Glutamatergic neuron (in vitro differentiated cells): ENCODE results near the gene CPN2. TPM values are rescaled to one million over a fixed set of nuclear protein-coding genes. Genes with fewer than 3 reads are reported as not detected.

Experiments
- DNase-seq: peaks from one replicate; pipeline ENCODE4 v3.0.0; 2022
- H3K27ac Mint-ChIP-seq: one replicate; pipeline ENCODE4 v1.8.0; 2020; ENCODE audit warnings: mild to moderate bottlenecking, mixed read lengths, inconsistent platforms; ENCODE audit not compliant: unreplicated experiment
- H3K27me3 Mint-ChIP-seq: one replicate; pipeline ENCODE4 v1.8.0; 2020; ENCODE audit warnings: mild to moderate bottlenecking, moderate library complexity, mixed read lengths, inconsistent platforms; ENCODE audit not compliant: unreplicated experiment
- H3K36me3 Mint-ChIP-seq: one replicate; pipeline ENCODE4 v1.8.0; 2020; ENCODE audit warnings: mild to moderate bottlenecking, mixed read lengths, inconsistent platforms; ENCODE audit not compliant: unreplicated experiment
- H3K4me1 Mint-ChIP-seq: one replicate; pipeline ENCODE4 v1.8.0; 2020; ENCODE audit warnings: mild to moderate bottlenecking, low read depth, mixed read lengths, inconsistent platforms; ENCODE audit not compliant: unreplicated experiment
- H3K4me3 Mint-ChIP-seq: one replicate; pipeline ENCODE4 v1.8.0; 2020; ENCODE audit warnings: mild to moderate bottlenecking, mixed read lengths, inconsistent platforms; ENCODE audit not compliant: unreplicated experiment
- H3K9me3 Mint-ChIP-seq: one replicate; pipeline ENCODE4 v1.8.0; 2020; ENCODE audit warnings: mild to moderate bottlenecking, moderate library complexity, mixed read lengths, inconsistent platforms; ENCODE audit not compliant: unreplicated experiment
- total RNA-seq: library from RNA; stranded (reverse); fragmentation: NEBNext Ultra II Directional; extraction: Animal tissue kit (Norgen Biotek cat#: 25700); gene quantifications from one replicate; pipeline ENCODE4 v1.2.1, GENCODE V29; 2021; ENCODE audit not compliant: unreplicated experiment
- TF ChIP-seq, protein P1 (sequence below): fragments of 200-600 bp; sonication (generic); IDR thresholded peaks from one replicate; pipeline ENCODE4 v1.5.0; 2021; ENCODE audit not compliant: partially characterized antibody, unreplicated experiment

The CPN2 gene
- total RNA-seq, 1 donor from 2014 or later, result not detected

- DNase-seq, result no peak
- Mint-ChIP-seq H3K4me3 (no peak overlapping the region), H3K4me1 (no peaks in the 10 kb centered on the region), H3K36me3 (no peaks in the 10 kb centered on the region), H3K9me3 (no peaks in the 10 kb centered on the region), H3K27ac (no peak overlapping the region), H3K27me3 (peaks cover 7% of the 10 kb centered on the region)
- TF ChIP-seq, protein P1, sequence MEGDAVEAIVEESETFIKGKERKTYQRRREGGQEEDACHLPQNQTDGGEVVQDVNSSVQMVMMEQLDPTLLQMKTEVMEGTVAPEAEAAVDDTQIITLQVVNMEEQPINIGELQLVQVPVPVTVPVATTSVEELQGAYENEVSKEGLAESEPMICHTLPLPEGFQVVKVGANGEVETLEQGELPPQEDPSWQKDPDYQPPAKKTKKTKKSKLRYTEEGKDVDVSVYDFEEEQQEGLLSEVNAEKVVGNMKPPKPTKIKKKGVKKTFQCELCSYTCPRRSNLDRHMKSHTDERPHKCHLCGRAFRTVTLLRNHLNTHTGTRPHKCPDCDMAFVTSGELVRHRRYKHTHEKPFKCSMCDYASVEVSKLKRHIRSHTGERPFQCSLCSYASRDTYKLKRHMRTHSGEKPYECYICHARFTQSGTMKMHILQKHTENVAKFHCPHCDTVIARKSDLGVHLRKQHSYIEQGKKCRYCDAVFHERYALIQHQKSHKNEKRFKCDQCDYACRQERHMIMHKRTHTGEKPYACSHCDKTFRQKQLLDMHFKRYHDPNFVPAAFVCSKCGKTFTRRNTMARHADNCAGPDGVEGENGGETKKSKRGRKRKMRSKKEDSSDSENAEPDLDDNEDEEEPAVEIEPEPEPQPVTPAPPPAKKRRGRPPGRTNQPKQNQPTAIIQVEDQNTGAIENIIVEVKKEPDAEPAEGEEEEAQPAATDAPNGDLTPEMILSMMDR, result no peak
Observed at GRCh38 chr3:194352667-194353246, 1.6 kb upstream of the CPN2 start.

DNA sequence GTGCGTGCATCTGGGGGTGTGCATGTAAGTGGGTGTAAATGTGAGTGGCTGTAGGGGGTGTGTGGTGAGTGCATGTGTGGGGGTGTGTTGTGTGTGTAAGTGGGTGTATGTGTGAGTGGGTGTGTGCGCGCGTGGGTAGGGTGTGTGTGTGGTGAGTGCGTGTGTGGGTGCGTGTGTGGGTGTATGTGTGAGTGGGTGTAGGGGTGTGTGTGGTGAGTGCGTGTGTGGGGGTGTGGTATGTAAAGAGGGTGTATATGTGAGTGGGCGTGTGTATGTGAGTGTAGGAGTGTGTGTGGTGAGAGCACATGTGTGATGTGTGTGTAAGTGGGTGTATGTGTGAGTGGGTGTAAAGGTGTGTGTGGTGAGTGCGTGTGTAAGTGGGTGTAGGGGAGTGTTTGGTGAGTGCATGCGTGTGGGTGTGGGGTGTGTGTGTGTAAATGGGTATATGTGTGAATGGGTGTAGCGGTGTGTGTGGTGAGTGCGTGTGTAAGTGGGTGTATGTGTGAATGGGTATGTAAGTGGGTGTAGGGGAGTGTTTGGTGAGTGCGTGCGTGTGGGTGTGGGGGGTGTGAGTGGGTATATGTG is 916 bp upstream of the CPN2 start:
- no peaks in the 10 kb centered on the region for H3K9me3 Mint-ChIP-seq
- DNase-seq, result no peak
- no peak overlapping the region for H3K27ac Mint-ChIP-seq
- no peaks in the 10 kb centered on the region for H3K4me1 Mint-ChIP-seq
- H3K27me3 Mint-ChIP-seq, result peaks cover 3% of the 10 kb centered on the region
- TF ChIP-seq, protein P1, result no peak
- H3K4me3 Mint-ChIP-seq, result no peak overlapping the region
- no peaks in the 10 kb centered on the region for H3K36me3 Mint-ChIP-seq

- H3K4me3 Mint-ChIP-seq, result no peak overlapping the region
- H3K27me3 Mint-ChIP-seq, result no peaks in the 10 kb centered on the region
- TF ChIP-seq, protein P1, result no peak
- H3K9me3 Mint-ChIP-seq, result no peaks in the 10 kb centered on the region
- no peak overlapping the region for H3K27ac Mint-ChIP-seq
- no peaks in the 10 kb centered on the region for H3K36me3 Mint-ChIP-seq
- H3K4me1 Mint-ChIP-seq, result no peaks in the 10 kb centered on the region
- no peak for DNase-seq
Observed at GRCh38 chr3:194350726-194351071, 429 bp downstream of the CPN2 start.

GRCh38 chr3:194348354-194348753 is 2.8 kb downstream of the CPN2 start:
- Mint-ChIP-seq H3K9me3 (no peaks in the 10 kb centered on the region), H3K27ac (no peak overlapping the region), H3K27me3 (no peaks in the 10 kb centered on the region), H3K36me3 (no peaks in the 10 kb centered on the region), H3K4me1 (no peaks in the 10 kb centered on the region), H3K4me3 (no peak overlapping the region)
- TF ChIP-seq, protein P1, result no peak
- no peak for DNase-seq

DNA sequence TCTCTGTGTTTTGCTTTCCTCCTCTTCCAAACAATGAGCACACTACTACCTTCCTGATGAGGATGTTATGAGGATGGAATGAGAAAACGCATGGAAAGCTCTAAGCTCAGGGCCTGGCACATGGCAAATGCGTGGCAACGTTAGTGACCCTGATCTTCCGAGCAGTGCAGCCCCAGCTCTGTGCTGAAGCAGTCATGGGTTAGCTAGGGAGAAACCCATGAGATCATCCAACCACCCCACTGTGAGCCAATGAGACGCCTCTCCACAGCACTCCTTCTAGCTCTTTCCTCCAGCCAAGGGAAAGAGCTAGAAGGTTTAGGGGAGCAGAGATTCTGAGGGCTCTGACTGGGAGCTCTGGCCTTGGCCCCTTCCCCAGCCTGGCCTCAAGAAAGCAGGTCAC is 4.5 kb downstream of the CPN2 start:
- TF ChIP-seq, protein P1, result no peak
- no peak overlapping the region for H3K27ac Mint-ChIP-seq
- no peak for DNase-seq
- peaks cover 1% of the 10 kb centered on the region for H3K9me3 Mint-ChIP-seq
- no peak overlapping the region for H3K4me3 Mint-ChIP-seq
- no peaks in the 10 kb centered on the region for H3K4me1 Mint-ChIP-seq
- H3K27me3 Mint-ChIP-seq, result peaks cover under 1% of the 10 kb centered on the region
- H3K36me3 Mint-ChIP-seq, result no peaks in the 10 kb centered on the region
